HepG2 (cell line): Measurements from ENCODE around the gene DNPH1. TPM values are rescaled to one million over a fixed set of nuclear protein-coding genes. Genes with fewer than 3 reads are reported as not detected.

Experiments
- ADNP ChIP-seq: sonication (generic); formaldehyde crosslinking; IDR thresholded peaks from 2 replicates; pipeline ENCODE4 v1.4.0; 2020; ENCODE audit warnings: missing genetic modification reagents
- ELF4 ChIP-seq: sonication (generic); formaldehyde crosslinking; IDR thresholded peaks from 2 replicates; pipeline ENCODE4 v1.5.0; 2020; ENCODE audit warnings: missing genetic modification reagents, mild to moderate bottlenecking, moderate library complexity, borderline replicate concordance
- ELK4 ChIP-seq: sonication (generic); formaldehyde crosslinking; IDR thresholded peaks from 2 replicates; pipeline ENCODE4 v1.9.0; 2021; ENCODE audit warnings: missing genetic modification reagents, borderline replicate concordance
- FOSL1 ChIP-seq: sonication (generic); formaldehyde crosslinking; IDR thresholded peaks from 2 replicates; pipeline ENCODE4 v1.9.0; 2021; ENCODE audit warnings: missing genetic modification reagents, borderline replicate concordance
- FOXO1 ChIP-seq: sonication (generic); formaldehyde crosslinking; IDR thresholded peaks from 2 replicates; pipeline ENCODE4 v1.4.0; 2020; ENCODE audit warnings: missing genetic modification reagents
- GPN1 ChIP-seq: sonication (generic); formaldehyde crosslinking; IDR thresholded peaks from 2 replicates; pipeline ENCODE4 v1.5.1; 2020; ENCODE audit warnings: missing genetic modification reagents, borderline replicate concordance
- MIER2 ChIP-seq: IDR thresholded peaks from 2 replicates; pipeline ENCODE4 v1.6.1; 2016; ENCODE audit warnings: missing biosample characterization, missing genetic modification reagents
- MIER3 ChIP-seq: IDR thresholded peaks from 2 replicates; pipeline ENCODE4 v1.6.1; 2016; ENCODE audit warnings: missing compliant biosample characterization, borderline replicate concordance
- NAIF1 ChIP-seq: sonication (generic); formaldehyde crosslinking; IDR thresholded peaks from 2 replicates; pipeline ENCODE4 v1.5.0; 2020; ENCODE audit warnings: mild to moderate bottlenecking, missing genetic modification reagents, borderline replicate concordance
- NPAS2 ChIP-seq: sonication (generic); formaldehyde crosslinking; IDR thresholded peaks from 2 replicates; pipeline ENCODE4 v1.8.0; 2022; ENCODE audit warnings: mild to moderate bottlenecking, missing genetic modification reagents, borderline replicate concordance
- PTBP1 ChIP-seq: fragments of 200-400 bp; formaldehyde crosslinking; IDR thresholded peaks from 2 replicates; pipeline ENCODE4 v1.6.1; 2018; ENCODE audit warnings: low read length, low read depth; ENCODE audit not compliant: poor library complexity, severe bottlenecking
- SETDB1 ChIP-seq: sonication (generic); formaldehyde crosslinking; IDR thresholded peaks from 2 replicates; pipeline ENCODE4 v1.5.1; 2020; ENCODE audit warnings: missing genetic modification reagents, mild to moderate bottlenecking, borderline replicate concordance
- SMC3 ChIP-seq: IDR thresholded peaks from 2 replicates; pipeline ENCODE4 v1.6.1; 2011; ENCODE audit warnings: low read length, improper control_type of control experiment
- SRF ChIP-seq: IDR thresholded peaks from 2 replicates; pipeline ENCODE4 v1.6.1; 2011; ENCODE audit warnings: mild to moderate bottlenecking, low read depth, low read length, moderate library complexity
- TCF12 ChIP-seq, 2 experiments: fragments of 450-650 bp in 1 of 2; sonication (generic) in 1 of 2; formaldehyde crosslinking in 1 of 2; IDR thresholded peaks; 2 replicates each; pipeline versions ENCODE4 v1.6.1 to v1.8.0; 2017 to 2022; ENCODE audit warnings: antibody characterized with exemption in 1 of 2, mild to moderate bottlenecking in 1 of 2, missing genetic modification reagents in 1 of 2, moderate library complexity in 1 of 2
- ZFP90 ChIP-seq: sonication (generic); formaldehyde crosslinking; IDR thresholded peaks from 2 replicates; pipeline ENCODE4 v1.8.0; 2022; ENCODE audit warnings: missing genetic modification reagents, mild to moderate bottlenecking, inconsistent platforms, borderline replicate concordance
- ZMAT3 ChIP-seq: sonication (generic); formaldehyde crosslinking; conservative IDR thresholded peaks from 2 replicates; pipeline ENCODE4 v1.7.0; 2021; ENCODE audit warnings: missing genetic modification reagents
- ZMYM4 ChIP-seq: sonication (generic); formaldehyde crosslinking; IDR thresholded peaks from 2 replicates; pipeline ENCODE4 v1.8.1; 2023; ENCODE audit warnings: mild to moderate bottlenecking, missing genetic modification reagents
- ZNF567 ChIP-seq: sonication (generic); formaldehyde crosslinking; IDR thresholded peaks from 2 replicates; pipeline ENCODE4 v1.8.1; 2023; ENCODE audit warnings: mild to moderate bottlenecking, missing genetic modification reagents, borderline replicate concordance
- ZNF572 ChIP-seq: sonication (generic); formaldehyde crosslinking; IDR thresholded peaks from 2 replicates; pipeline ENCODE4 v1.5.1; 2020; ENCODE audit warnings: mild to moderate bottlenecking, missing genetic modification reagents
- ZNF598 ChIP-seq: sonication (generic); formaldehyde crosslinking; IDR thresholded peaks from 2 replicates; pipeline ENCODE4 v1.5.1; 2020; ENCODE audit warnings: mild to moderate bottlenecking, missing genetic modification reagents, borderline replicate concordance
- ZNF616 ChIP-seq: sonication (generic); formaldehyde crosslinking; IDR thresholded peaks from 2 replicates; pipeline ENCODE4 v1.5.0; 2020; ENCODE audit warnings: low read depth, mild to moderate bottlenecking, missing genetic modification reagents
- ZNF644 ChIP-seq: IDR thresholded peaks from 2 replicates; pipeline ENCODE4 v1.6.1; 2016; ENCODE audit warnings: low read depth
- ZNF766 ChIP-seq: sonication (generic); formaldehyde crosslinking; IDR thresholded peaks from 2 replicates; pipeline ENCODE4 v1.5.0; 2020; ENCODE audit warnings: missing genetic modification reagents, borderline replicate concordance
- polyA plus RNA-seq, 8 experiments: library from polyadenylated mRNA; depleted of rRNA in 3 of 8; stranded (reverse) in 7 of 8; unstranded in 1 of 8; fragments of >200 nt; fragmentation: Illumina TruSeq in 4 of 8; extraction: Trizol in 4 of 8; gene quantifications; 2 replicates each; pipeline versions ENCODE4 v1.2.1 to v1.2.3, GENCODE V29; 2011 to 2016; ENCODE audit warnings: low read depth in 4 of 8, missing spikeins in 1 of 8, mixed read lengths in 1 of 8; ENCODE audit not compliant: insufficient read depth in 1 of 8
- total RNA-seq, 5 experiments: library from RNA; depleted of rRNA; stranded (reverse); fragments of >200 nt; fragmentation: Illumina TruSeq; extraction: Trizol; gene quantifications; 2 replicates each; pipeline ENCODE4 v1.2.3, GENCODE V29; 2016; ENCODE audit warnings: low read depth in 1 of 5
- TF ChIP-seq, protein P1 (sequence below): sonication (generic); formaldehyde crosslinking; conservative IDR thresholded peaks from 2 replicates; pipeline ENCODE4 v1.8.1; 2023; ENCODE audit warnings: missing genetic modification reagents
- TF ChIP-seq, protein P2 (sequence below): sonication (generic); formaldehyde crosslinking; IDR thresholded peaks from 2 replicates; pipeline ENCODE4 v1.4.0; 2020; ENCODE audit warnings: missing genetic modification reagents

DNPH1 gene
- total and polyA plus RNA-seq, 2 of the 13 experiments (the other 11 are each of a cell fraction or from before 2014, with no cell fraction given), result 56.5 to 75.1 TPM

GRCh38 chr6:43181942-43182860 is 47.1 kb downstream of the DNPH1 start, which contains the start of gene CUL9 (continued):
- TF ChIP-seq ZNF766 (CRISPR knock-in tag), result 0 out of 2 replicates have a peak, but pooled peaks have one; percentile 66
- no peak for TF ChIP-seq ZNF598 (CRISPR knock-in tag)
- TF ChIP-seq MIER2 (CRISPR knock-in tag), result peak; percentile 79
- TF ChIP-seq ELF4 (CRISPR knock-in tag), result peak; percentile 44; the same call in 1 of the 2 replicates
- TF ChIP-seq SETDB1 (CRISPR knock-in tag), result no peak
- TF ChIP-seq ADNP (CRISPR knock-in tag), result no peak
- TF ChIP-seq ZNF572 (CRISPR knock-in tag), result no peak
- no peak; the same call in 1 of the 2 replicates for TF ChIP-seq ELK4 (CRISPR knock-in tag)
- peak; percentile 84 for TF ChIP-seq FOXO1
- TF ChIP-seq FOSL1 (CRISPR knock-in tag), result no peak
- TF ChIP-seq ZMAT3, result no peak; the same call in 1 of the 2 replicates
- TF ChIP-seq NPAS2 (CRISPR knock-in tag), result no peak
- TF ChIP-seq PTBP1, result no peak
- TF ChIP-seq, protein P1, sequence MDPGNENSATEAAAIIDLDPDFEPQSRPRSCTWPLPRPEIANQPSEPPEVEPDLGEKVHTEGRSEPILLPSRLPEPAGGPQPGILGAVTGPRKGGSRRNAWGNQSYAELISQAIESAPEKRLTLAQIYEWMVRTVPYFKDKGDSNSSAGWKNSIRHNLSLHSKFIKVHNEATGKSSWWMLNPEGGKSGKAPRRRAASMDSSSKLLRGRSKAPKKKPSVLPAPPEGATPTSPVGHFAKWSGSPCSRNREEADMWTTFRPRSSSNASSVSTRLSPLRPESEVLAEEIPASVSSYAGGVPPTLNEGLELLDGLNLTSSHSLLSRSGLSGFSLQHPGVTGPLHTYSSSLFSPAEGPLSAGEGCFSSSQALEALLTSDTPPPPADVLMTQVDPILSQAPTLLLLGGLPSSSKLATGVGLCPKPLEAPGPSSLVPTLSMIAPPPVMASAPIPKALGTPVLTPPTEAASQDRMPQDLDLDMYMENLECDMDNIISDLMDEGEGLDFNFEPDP (CRISPR knock-in tag), result 0 out of 2 replicates have a peak, but pooled peaks have one; percentile 44
- no peak; the same call in 1 of the 2 replicates for TF ChIP-seq GPN1 (CRISPR knock-in tag)
- no peak for TF ChIP-seq TCF12 (IDR thresholded peaks at IDR 0.05)
- TF ChIP-seq TCF12 (CRISPR knock-in tag; IDR thresholded peaks at IDR 0.05), result peak; percentile 73; the same call in 1 of the 2 replicates
- TF ChIP-seq ZNF644, result no peak
- peak; percentile 87 for TF ChIP-seq NAIF1
- peak; percentile 87; the same call in 1 of the 2 replicates for TF ChIP-seq MIER3
- TF ChIP-seq SRF, result no peak
- TF ChIP-seq SMC3, result no peak
- TF ChIP-seq ZNF567 (CRISPR knock-in tag), result no peak
- TF ChIP-seq ZNF616, result peak; percentile 62; the same call in 1 of the 2 replicates
- peak; percentile 78 for TF ChIP-seq ZMYM4 (CRISPR knock-in tag)
- TF ChIP-seq ZFP90, result peak; percentile 68; the same call in 1 of the 2 replicates
- TF ChIP-seq, protein P2, sequence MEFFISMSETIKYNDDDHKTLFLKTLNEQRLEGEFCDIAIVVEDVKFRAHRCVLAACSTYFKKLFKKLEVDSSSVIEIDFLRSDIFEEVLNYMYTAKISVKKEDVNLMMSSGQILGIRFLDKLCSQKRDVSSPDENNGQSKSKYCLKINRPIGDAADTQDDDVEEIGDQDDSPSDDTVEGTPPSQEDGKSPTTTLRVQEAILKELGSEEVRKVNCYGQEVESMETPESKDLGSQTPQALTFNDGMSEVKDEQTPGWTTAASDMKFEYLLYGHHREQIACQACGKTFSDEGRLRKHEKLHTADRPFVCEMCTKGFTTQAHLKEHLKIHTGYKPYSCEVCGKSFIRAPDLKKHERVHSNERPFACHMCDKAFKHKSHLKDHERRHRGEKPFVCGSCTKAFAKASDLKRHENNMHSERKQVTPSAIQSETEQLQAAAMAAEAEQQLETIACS, result peak; percentile 65
